ENCODE measurements around the gene RANBP1. TPM values are rescaled to one million over a fixed set of nuclear protein-coding genes. Genes with fewer than 3 reads are reported as not detected.
A peak's percentile ranks its signal among the peaks of the same experiment; 100 is the strongest.

RANBP1 gene
- total RNA-seq, 1 experiment from 2014 or later: 195 TPM

- Mint-ChIP-seq H3K27me3 (ENCODE audit: insufficient read depth, unreplicated experiment) (no peaks in the 10 kb centered on the region), H3K4me3 (ENCODE audit: unreplicated experiment) (peak overlapping the region; percentile 85), H3K9me3 (ENCODE audit: unreplicated experiment) (no peaks in the 10 kb centered on the region), H3K27ac (ENCODE audit: low read depth, unreplicated experiment) (peak overlapping the region; percentile 84), H3K4me1 (ENCODE audit: insufficient read depth, unreplicated experiment) (peaks cover 9% of the 10 kb centered on the region), H3K36me3 (ENCODE audit: insufficient read depth, unreplicated experiment) (peaks cover 49% of the 10 kb centered on the region)
- POLR2A ChIA-PET: interaction anchor here (0.7 to 2.2 kb wide), 11 partner anchors 10 to 886 kb away, joined by 3 to 13 read pairs (median 5); partner anchors contain the start of genes DGCR8, GNB1L, RTL10 and THAP7
- BruUV-seq (replicated peaks): TSS peak; percentile 54
- DNase-seq (ENCODE audit: unreplicated experiment): no peak
- intact Hi-C loops (cut with micrococcal nuclease): loop anchor here (10.0 kb wide), 1 partner anchor 142 kb away; no protein-coding TSS in a partner anchor
- CTCF ChIA-PET: interaction anchor here (0.6 kb wide), 2 partner anchors 11 to 57 kb away, joined by 3 read pairs; no protein-coding TSS in a partner anchor
- no peak for TF ChIP-seq CTCF (IDR thresholded peaks at IDR 0.05; ENCODE audit: unreplicated experiment)
Observed at GRCh38 chr22:20116376-20116950, 559 bp downstream of the RANBP1 start.

- POLR2A ChIA-PET: interaction anchor here (0.7 to 3.8 kb wide), 13 partner anchors 9 to 885 kb away, joined by 3 to 17 read pairs (median 3); partner anchors contain the start of genes DGCR8, GNB1L, RTL10 and THAP7
- no TSS peak for BruUV-seq (replicated peaks)
- Mint-ChIP-seq H3K4me3 (ENCODE audit: unreplicated experiment) (peak within 1 kb of the TSS; percentile 85), H3K9me3 (ENCODE audit: unreplicated experiment) (no peaks in the 10 kb centered on the region), H3K27me3 (ENCODE audit: insufficient read depth, unreplicated experiment) (no peaks in the 10 kb centered on the region), H3K36me3 (ENCODE audit: insufficient read depth, unreplicated experiment) (peaks cover 52% of the 10 kb centered on the region), H3K27ac (ENCODE audit: low read depth, unreplicated experiment) (peak within 1 kb of the TSS; percentile 84), H3K4me1 (ENCODE audit: insufficient read depth, unreplicated experiment) (peaks cover 9% of the 10 kb centered on the region)
- DNase-seq (ENCODE audit: unreplicated experiment): peak; percentile 97
- CTCF ChIA-PET: interaction anchor here (0.6 to 1.3 kb wide), 2 partner anchors 9 to 58 kb away, joined by 3 to 5 read pairs; no protein-coding TSS in a partner anchor
- no peak for TF ChIP-seq CTCF (IDR thresholded peaks at IDR 0.05; ENCODE audit: unreplicated experiment)
- intact Hi-C loops (cut with micrococcal nuclease): loop anchor here (10.0 kb wide), 1 partner anchor 142 kb away; no protein-coding TSS in a partner anchor
Observed at GRCh38 chr22:20116951-20117632, 1.2 kb downstream of the RANBP1 start, which contains the start of gene TRMT2A. Gene TRMT2A, minus strand, starts transcription at chr22:20117226. Its CDS starts 320 bp downstream, at chr22:20116906.

GRCh38 chr22:20117633-20118299 is 1.9 kb downstream of the RANBP1 start:
- ChIA-PET CTCF (interaction anchor here (0.7 to 1.3 kb wide), 2 partner anchors 10 to 166 kb away, joined by 4 to 5 read pairs; no protein-coding TSS in a partner anchor), POLR2A (interaction anchor here (0.6 to 3.8 kb wide), 16 partner anchors 8 to 884 kb away, joined by 3 to 17 read pairs (median 4); partner anchors contain the start of genes DGCR6L, DGCR8, GNB1L and RTL10)
- Mint-ChIP-seq H3K4me3 (ENCODE audit: unreplicated experiment) (peak overlapping the region; percentile 85), H3K36me3 (ENCODE audit: insufficient read depth, unreplicated experiment) (peaks cover 53% of the 10 kb centered on the region), H3K4me1 (ENCODE audit: insufficient read depth, unreplicated experiment) (peaks cover 9% of the 10 kb centered on the region), H3K9me3 (ENCODE audit: unreplicated experiment) (no peaks in the 10 kb centered on the region), H3K27me3 (ENCODE audit: insufficient read depth, unreplicated experiment) (no peaks in the 10 kb centered on the region), H3K27ac (ENCODE audit: low read depth, unreplicated experiment) (peak overlapping the region; percentile 84)
- peak; percentile 23 for DNase-seq (ENCODE audit: unreplicated experiment)
- no peak for TF ChIP-seq CTCF (IDR thresholded peaks at IDR 0.05; ENCODE audit: unreplicated experiment)
- BruUV-seq (replicated peaks): no TSS peak
- intact Hi-C loops (cut with micrococcal nuclease): loop anchor here (10.0 kb wide), 1 partner anchor 143 kb away; no protein-coding TSS in a partner anchor
